GM06990 (cell line): ENCODE results near the gene CCL16.
"Not testable (repeated sequence)": the region's sequence is repeated elsewhere in the genome, so short reads cannot be mapped to it uniquely, and the experiment has no call there.

Experiments used
- DNase-seq: peaks from one replicate; pipeline ENCODE4 v3.0.0-alpha.2; 2011; ENCODE audit not compliant: insufficient read length; ENCODE audit errors: extremely low read depth
- H3K27me3 ChIP-seq: replicated peaks from 2 replicates; pipeline ENCODE4 v1.6.0; 2011; ENCODE audit warnings: low read length; ENCODE audit not compliant: control insufficient read depth, insufficient read depth
- H3K36me3 ChIP-seq: 2 replicates; pipeline ENCODE4 v1.5.1; 2011; ENCODE audit warnings: low read length; ENCODE audit not compliant: control insufficient read depth, insufficient read depth
- H3K4me3 ChIP-seq: replicated peaks from 2 replicates; pipeline ENCODE4 v1.5.1; 2011; ENCODE audit warnings: low read depth, mild to moderate bottlenecking, control low read depth, low read length
- CTCF ChIP-seq: IDR thresholded peaks from 2 replicates; pipeline ENCODE4 v1.5.1; 2011; ENCODE audit warnings: low read length, control low read depth, mild to moderate bottlenecking, inconsistent platforms; ENCODE audit not compliant: insufficient read depth, poor library complexity, severe bottlenecking

CCL16 gene

GRCh38 chr17:35998756-35999155 lies 17.5 kb upstream of the CCL16 start:
- no peak overlapping the region for H3K4me3 ChIP-seq
- H3K27me3 ChIP-seq: no peaks in the 10 kb centered on the region
- H3K36me3 ChIP-seq: no peaks in the 10 kb centered on the region
- TF ChIP-seq CTCF: no peak
- no peak for DNase-seq

DNA sequence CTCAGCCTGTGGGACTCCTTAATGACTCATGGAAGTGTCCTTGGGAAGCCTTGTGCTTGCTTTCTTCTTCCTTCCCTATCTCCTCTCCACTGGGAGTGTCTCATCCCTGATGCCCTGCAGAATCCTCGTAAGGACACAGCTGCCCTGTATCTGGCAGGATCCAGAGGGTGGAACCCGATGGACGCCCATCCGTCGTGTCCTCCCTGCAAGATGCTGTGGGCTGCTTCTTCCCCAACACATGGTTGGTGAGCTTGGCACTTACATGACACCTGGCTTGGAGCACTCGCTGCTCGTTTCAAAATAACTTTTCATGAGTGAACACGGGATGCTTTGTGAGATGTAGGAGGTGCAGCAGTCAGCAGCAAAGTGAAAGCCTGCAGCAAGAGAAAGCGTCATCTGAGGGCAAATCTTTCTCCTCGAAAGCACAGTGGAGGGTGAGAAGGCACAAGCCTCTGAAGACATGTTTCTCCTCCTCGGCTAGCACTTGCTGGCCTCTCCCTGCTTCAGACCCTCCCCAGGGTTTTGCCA lies 16.8 kb upstream of the CCL16 start:
- Histone ChIP-seq H3K27me3 (no peaks in the 10 kb centered on the region), H3K4me3 (no peak overlapping the region), H3K36me3 (no peaks in the 10 kb centered on the region)
- DNase-seq: no peak
- no peak for TF ChIP-seq CTCF

DNA sequence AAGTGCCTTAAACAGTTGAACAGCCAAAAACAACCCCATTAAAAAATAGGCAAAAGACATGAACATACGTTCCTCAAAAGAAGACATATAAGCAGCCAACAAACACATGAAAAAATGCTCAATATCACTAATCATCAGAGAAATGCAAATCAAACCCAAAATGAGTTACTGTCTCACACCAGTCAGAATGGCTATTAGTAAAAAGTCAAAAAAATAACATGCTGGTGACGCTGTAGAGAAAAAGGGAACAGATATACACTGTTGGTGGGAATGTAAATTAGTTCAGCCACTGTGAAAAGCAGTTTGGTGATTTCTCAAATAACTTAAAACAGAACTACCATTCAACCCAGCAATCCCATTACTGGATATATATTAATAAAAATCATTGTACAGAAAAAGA lies 14.0 kb upstream of the CCL16 start:
- not testable (repeated sequence) for H3K36me3 ChIP-seq, H3K27me3 ChIP-seq, DNase-seq, H3K4me3 ChIP-seq

- no peak overlapping the region for H3K4me3 ChIP-seq
- H3K36me3 ChIP-seq: no peaks in the 10 kb centered on the region
- H3K27me3 ChIP-seq: no peaks in the 10 kb centered on the region
- TF ChIP-seq CTCF: no peak
- DNase-seq: no peak
These were observed 9.8 kb upstream of the CCL16 start for GRCh38 chr17:35991075-35991474.

DNA sequence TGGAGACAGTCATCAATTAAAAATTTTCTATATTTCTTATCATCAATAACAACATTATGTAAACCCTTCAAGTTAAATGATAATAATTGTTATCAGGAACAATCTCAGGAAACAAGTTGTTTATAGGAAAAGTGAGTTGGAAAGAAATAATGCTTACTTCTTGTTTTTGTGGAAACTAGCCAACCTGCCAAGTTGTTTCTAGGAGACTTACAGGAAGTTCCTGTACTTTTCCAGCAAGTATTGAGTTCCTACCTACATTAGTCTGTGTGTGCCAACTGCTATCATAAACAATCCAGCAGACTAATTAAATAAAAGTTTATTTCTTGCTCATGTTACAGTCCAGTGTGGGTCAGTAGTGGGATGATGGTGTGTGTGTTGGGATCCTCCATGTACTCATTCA lies 6.9 kb upstream of the CCL16 start:
- Histone ChIP-seq H3K4me3 (no peak overlapping the region), H3K27me3 (no peaks in the 10 kb centered on the region), H3K36me3 (no peaks in the 10 kb centered on the region)
- DNase-seq: no peak
- no peak for TF ChIP-seq CTCF

DNA sequence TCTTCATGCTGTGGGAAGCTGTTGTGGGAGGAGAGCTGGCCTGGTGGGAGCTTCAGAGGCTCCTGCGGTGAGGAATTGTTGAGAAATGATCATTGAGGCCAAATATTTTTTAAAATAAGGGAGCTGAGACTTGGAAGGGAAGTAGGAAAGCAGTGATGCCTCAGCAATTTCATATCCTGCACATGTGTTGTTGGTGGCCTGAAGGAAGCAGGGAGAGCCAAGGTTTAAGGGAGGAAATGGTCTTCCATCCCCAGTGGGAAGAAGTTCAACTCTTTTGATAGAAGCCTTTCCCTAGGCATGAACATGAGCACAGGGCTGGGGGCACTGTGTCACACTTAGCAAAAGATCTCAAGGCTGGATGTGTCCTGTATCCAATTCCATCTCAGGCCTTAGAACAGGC lies 5.3 kb upstream of the CCL16 start, which contains the start of gene CCL14:
TSS of gene CCL14 (minus strand) at position 87 of the 400 bp plus-strand sequence. CDS start at position 7, 80 bp downstream.
- Histone ChIP-seq H3K27me3 (no peaks in the 10 kb centered on the region), H3K4me3 (no peak within 1 kb of the TSS), H3K36me3 (no peaks in the 10 kb centered on the region)
- TF ChIP-seq CTCF: no peak
- DNase-seq: no peak
